Stimulated activated CD4-positive, alpha-beta T cell treated with anti-CD3 and anti-CD28 coated beads, Interleukin-12 subunit alpha, Interleukin-12 subunit beta, amount 100 ng/mL, for 4 hours (primary cell): ENCODE results near the gene ADGRG1.
"Not testable (repeated sequence)": the region's sequence is repeated elsewhere in the genome, so short reads cannot be mapped to it uniquely, and the experiment has no call there.

Source experiments
- DNase-seq: peaks from one replicate; pipeline ENCODE4 v3.0.0-alpha.2; 2020

ADGRG1 gene

DNA sequence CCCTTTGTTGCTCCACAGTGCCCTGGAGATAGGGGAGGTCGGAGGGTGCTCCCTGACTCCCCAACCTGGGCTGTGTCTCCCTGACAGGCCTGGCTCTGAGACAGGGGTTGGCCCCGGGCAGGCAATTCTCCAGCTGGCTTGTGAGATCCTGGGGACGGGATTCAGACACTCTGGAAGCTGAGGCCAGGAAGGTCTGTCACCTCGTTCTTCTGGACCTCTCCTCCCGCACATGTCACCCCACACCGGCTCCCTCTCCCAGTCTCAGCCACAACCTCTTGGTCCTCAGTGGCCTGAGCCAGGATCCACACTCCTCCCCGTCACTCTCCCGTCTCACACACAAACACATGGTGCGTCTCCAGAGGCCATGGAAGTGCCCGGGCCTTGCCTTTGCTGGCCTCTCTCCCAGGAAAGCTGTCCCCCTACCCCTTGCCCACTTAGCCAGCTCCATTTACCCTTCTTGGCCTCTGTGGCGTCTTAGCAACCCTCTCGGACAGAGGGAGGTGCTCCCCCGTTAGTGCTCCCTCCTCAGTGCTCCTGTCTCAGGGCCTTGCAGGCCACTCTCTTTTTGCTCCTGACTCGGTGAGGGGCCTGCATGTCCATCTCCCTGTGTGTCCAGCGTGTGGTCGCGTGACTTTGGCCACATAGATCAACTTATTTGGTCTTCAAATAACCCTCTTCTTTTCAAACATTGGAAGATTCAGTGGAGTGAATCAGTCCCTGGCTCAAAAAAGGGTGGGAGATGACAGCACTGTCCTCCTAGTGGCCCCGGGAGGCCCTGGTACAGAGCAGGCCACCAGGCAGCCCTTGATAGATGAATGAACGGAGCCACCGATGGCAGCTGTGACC lies 40.4 kb downstream of the ADGRG1 start:
- no peak for DNase-seq

DNA sequence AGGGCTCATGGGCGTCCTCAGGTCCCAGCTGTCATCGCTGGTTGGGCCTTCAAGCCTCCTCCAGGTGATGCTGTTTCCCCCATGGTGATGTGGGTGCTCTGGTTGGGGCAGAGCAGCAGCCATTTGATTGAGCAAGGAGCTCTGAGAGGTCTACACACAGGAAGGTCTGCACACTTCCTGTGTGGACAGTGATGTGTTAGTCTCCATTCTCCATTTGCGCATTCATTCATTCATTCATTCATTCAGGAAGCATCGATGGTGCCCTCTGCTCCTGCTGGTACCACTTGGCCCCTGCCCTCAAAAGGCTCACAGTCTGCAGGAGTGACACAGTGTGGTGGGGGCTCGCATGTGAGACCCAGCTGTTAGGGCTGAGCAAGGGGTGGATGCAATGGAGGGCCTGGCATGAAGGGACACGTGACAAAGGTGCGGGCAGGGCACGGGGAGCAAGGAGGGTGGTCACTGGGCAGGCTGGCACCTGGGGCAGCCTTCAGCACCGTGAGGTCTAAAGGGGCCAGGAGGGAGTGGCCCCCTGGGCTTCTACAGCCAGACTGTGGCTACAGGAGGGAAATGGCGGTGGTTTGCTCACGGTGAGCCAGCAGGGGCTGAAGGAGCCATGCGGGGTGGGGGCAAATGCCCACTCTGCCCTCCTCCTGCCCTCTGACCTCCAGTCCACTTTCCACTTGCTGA lies 41.2 kb downstream of the ADGRG1 start:
- DNase-seq = no peak

GRCh38 chr16:57670196-57670595 lies 41.8 kb downstream of the ADGRG1 start:
- DNase-seq = no peak

DNA sequence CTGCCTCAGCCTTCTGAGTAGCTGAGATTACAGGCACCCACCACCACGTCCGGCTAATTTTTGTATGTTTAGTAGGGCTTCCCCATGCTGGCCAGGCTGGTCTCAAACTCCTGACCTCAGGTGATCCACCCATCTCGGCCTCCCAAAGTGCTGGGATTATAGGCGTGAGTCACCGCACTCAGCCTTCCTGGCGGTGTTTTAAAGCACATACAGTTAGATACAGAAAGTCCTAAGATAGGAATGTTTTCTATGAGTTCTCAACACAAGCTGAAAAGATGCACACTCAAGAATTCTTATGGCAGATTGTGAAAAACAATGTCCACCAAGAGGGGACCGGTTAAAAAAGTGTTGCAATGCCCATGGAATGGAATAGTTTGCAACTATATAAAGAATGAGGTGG lies 43.0 kb downstream of the ADGRG1 start:
- DNase-seq = not testable (repeated sequence)

GRCh38 chr16:57672416-57672815 lies 44.0 kb downstream of the ADGRG1 start:
- no peak for DNase-seq

- no peak for DNase-seq
These were observed 44.4 kb downstream of the ADGRG1 start for GRCh38 chr16:57672824-57673223.

DNA sequence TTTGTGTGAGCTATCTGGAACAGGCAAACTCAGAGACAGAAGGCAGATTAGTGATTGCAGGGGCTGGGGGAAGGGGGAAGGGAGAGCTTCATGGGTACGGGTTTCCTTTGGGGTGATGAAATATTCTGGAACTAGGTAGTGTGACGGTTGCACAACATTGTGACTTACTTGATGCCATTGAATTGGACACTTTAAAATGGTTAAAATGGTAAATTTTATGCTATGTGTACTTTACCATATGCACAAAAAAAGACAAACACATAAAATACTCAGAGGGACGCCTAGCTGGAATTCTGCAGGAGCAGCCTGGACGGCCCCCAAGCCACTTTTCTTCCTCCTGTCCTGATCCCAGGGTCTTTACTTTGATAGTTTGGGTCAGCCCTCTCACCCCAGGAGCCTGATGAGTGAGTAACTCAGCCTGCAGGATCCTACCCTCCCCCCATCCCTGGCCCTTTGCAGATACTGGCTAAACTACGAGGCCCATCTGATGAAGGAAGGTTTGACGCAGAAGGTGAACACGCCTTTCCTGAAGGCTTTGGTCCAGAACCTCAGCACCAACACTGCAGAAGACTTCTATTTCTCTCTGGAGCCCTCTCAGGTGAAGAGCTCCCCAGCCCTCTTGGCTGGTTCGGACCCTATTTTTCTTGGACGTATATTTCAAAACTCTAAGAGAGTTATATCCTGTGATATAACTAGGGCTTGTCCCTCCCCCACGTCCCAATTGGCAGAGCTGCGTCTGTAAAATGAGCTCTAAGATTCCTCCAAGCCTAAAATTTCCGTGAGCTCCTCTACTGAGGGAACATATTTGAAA lies 47.5 kb downstream of the ADGRG1 start:
- DNase-seq = no peak

- DNase-seq = no peak
These were observed 48.2 kb downstream of the ADGRG1 start for GRCh38 chr16:57676553-57677085.

DNA sequence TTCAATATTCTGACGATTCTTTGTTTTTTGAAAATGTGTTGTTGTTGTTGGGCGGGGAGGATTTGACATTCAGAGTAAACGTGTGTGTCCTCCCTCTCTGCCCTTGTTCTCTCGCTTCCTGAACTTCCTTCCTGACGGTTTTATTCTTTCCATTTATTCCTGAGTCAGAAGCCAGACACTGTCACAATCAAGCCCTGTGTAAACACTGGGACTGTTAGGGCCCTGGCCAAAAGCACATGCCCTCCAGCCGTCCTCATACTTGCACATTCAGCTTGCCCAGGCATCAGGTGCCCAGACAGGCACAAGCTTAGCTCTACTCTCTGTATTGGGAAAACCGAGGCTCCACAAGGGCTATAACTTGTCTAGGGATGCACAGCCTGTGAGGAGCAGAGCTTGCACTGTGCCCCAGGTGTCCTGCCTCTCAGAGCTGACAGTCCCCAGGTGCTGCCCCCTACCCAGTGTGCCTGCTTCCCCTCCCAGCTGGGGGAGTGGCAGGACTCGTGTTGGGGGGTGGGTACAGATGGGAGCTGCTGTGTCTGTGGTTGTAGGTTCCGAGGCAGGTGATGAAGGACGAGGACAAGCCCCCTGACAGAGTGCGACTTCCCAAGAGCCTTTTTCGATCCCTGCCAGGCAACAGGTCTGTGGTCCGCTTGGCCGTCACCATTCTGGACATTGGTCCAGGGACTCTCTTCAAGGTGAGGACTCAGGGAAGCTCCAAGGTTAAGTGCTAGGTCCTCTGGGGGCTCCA lies 49.4 kb downstream of the ADGRG1 start:
- DNase-seq = no peak

- no peak for DNase-seq
These were observed 50.6 kb downstream of the ADGRG1 start for GRCh38 chr16:57679016-57679415.

GRCh38 chr16:57679767-57680482 lies 51.5 kb downstream of the ADGRG1 start:
- no peak for DNase-seq

DNA sequence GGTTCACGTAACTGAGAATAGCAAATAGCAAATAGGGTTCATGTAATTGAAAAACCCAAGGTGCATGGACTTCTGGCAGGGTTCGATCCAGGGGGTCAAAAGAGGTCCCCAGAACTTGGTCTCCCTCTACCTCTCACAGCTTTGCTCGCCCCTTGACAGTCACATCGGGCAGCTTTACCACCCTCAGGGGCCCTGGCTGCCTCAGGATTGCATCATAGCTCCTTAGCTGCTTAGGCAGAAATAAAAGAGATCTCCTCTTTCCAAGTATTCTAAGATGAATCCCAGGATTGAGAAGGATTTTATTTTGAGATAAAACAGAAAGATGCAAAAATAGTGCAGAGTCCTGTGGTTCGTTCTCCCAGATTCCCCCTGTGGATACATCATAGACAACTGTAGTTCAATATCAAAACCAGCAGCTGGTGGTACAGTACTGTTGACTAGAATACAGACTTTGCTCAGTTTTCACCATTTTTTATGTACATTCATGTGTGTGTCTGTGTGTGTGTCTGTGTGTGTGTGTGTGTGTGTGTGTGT lies 52.5 kb downstream of the ADGRG1 start:
- no peak for DNase-seq

GRCh38 chr16:57681950-57682728 lies 53.7 kb downstream of the ADGRG1 start:
- no peak for DNase-seq

GRCh38 chr16:57682809-57683635 lies 54.6 kb downstream of the ADGRG1 start:
- DNase-seq = no peak

GRCh38 chr16:57683636-57684545 lies 55.5 kb downstream of the ADGRG1 start:
- DNase-seq = no peak

DNA sequence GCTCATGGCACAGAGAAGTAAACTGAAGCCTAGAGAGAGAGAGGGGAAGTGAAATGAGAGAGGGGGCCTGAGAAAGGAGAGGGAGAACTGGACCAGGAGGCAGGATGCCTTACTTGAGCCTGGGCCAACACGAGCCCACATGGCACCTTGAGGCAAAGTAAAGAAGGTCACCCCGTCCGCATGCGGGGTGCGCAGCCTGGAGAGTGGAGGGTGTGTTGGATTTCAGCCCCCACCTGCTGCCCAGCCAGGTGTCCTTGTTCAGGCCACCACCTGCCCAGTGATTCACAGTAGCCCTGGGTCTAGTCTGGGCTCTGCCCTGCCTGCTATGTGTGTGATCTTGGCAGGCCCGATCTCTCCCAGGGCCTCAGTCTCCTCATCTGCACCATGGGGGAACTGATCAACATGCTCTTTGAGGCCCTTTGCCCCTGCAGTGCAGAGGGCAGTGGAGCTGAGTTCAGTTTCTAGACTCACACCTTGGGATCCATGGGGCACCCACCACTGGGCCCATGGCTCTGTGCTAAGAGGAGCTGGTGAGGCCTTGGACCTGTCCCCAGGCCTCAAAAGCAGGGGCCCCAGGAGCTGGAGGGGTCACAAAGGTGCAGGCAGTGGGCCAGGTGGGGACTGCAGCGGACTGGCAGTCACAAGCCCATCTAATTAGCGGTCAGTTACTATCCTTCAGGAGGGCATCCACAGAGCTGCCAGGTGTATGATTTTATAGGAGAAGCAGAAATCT lies 56.4 kb downstream of the ADGRG1 start:
- no peak for DNase-seq

DNA sequence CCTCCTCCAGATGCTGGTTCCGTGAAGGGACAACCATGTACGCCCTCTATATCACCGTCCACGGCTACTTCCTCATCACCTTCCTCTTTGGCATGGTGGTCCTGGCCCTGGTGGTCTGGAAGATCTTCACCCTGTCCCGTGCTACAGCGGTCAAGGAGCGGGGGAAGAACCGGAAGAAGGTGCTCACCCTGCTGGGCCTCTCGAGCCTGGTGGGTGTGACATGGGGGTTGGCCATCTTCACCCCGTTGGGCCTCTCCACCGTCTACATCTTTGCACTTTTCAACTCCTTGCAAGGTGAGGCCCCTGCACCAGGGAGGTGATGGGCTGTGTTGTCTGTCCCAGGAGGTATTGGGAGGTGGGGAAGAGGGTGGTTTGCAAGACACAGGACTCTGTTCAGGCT lies 57.2 kb downstream of the ADGRG1 start:
- no peak for DNase-seq

DNA sequence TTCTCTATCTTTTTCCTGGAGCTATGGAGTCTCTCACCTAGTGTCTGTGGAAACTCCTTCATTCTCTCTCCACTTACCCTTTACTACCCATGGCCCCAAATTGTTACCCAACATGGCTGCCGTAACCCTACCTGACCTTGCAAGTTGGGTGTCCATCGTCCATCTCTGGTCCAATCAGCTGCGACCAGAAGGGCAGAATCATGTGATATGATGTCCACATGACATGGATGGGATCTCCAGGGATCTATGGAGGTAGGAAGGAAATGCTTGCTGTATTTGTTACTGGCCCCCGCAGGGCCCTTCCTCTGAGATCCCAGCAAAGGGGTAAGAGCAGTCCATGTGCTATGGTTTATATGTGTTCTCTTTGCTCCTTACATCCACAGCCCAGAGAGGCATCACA lies 58.1 kb downstream of the ADGRG1 start:
- DNase-seq = no peak
